GM19463 (cell line): ENCODE measurements around the gene BPIFB2.
"Not testable (repeated sequence)": the region's sequence is repeated elsewhere in the genome, so short reads cannot be mapped to it uniquely, and the experiment has no call there.

Source experiments
- ATAC-seq: cut with Tn5 transposase; IDR thresholded peaks from one replicate; pipeline ENCODE4 v1.9.1; 2021; ENCODE audit warnings: mild to moderate bottlenecking, moderate library complexity; ENCODE audit not compliant: unreplicated experiment

The BPIFB2 gene

GRCh38 chr20:33034115-33034514 lies 26.6 kb downstream of the BPIFB2 start:
- no peak for ATAC-seq

GRCh38 chr20:33034901-33035492 lies 27.5 kb downstream of the BPIFB2 start:
- no peak for ATAC-seq

GRCh38 chr20:33037456-33037855 lies 30.0 kb downstream of the BPIFB2 start:
- ATAC-seq = no peak

- ATAC-seq = no peak
These were observed 30.7 kb downstream of the BPIFB2 start for GRCh38 chr20:33038243-33038642.

- ATAC-seq = no peak
These were observed 34.9 kb downstream of the BPIFB2 start for GRCh38 chr20:33042430-33042829.

- no peak for ATAC-seq
These were observed 35.7 kb downstream of the BPIFB2 start for GRCh38 chr20:33042983-33043730.

GRCh38 chr20:33043731-33044181 lies 36.3 kb downstream of the BPIFB2 start:
- no peak for ATAC-seq

- ATAC-seq = not testable (repeated sequence)
These were observed 37.7 kb downstream of the BPIFB2 start for GRCh38 chr20:33045129-33045721.

GRCh38 chr20:33046412-33046811 lies 38.9 kb downstream of the BPIFB2 start:
- no peak for ATAC-seq

GRCh38 chr20:33051333-33051732 lies 43.8 kb downstream of the BPIFB2 start:
- no peak for ATAC-seq

- no peak for ATAC-seq
These were observed 46.0 kb downstream of the BPIFB2 start, which contains the start of gene BPIFB3 for GRCh38 chr20:33053291-33054106. TSS of gene BPIFB3 (plus strand) at chr20:33053903. CDS start at chr20:33055436, 1,533 bp downstream.

GRCh38 chr20:33054381-33054780 lies 46.9 kb downstream of the BPIFB2 start:
- ATAC-seq = no peak

GRCh38 chr20:33054791-33055190 lies 47.3 kb downstream of the BPIFB2 start:
- ATAC-seq = no peak

- ATAC-seq = no peak
These were observed 51.6 kb downstream of the BPIFB2 start for GRCh38 chr20:33059136-33059535.

- ATAC-seq = no peak
These were observed 52.4 kb downstream of the BPIFB2 start for GRCh38 chr20:33059741-33060390.

GRCh38 chr20:33061658-33062028 lies 54.1 kb downstream of the BPIFB2 start:
- ATAC-seq = no peak

- ATAC-seq = no peak
These were observed 54.8 kb downstream of the BPIFB2 start for GRCh38 chr20:33062105-33062824.

- ATAC-seq = no peak
These were observed 55.3 kb downstream of the BPIFB2 start for GRCh38 chr20:33062825-33063149.

GRCh38 chr20:33063271-33063670 lies 55.8 kb downstream of the BPIFB2 start:
- ATAC-seq = no peak

- no peak for ATAC-seq
These were observed 57.2 kb downstream of the BPIFB2 start for GRCh38 chr20:33064572-33065287.
